Lung (tissue), 12 donors: Measurements from ENCODE around the gene RNF19B. TPM values are rescaled to one million over a fixed set of nuclear protein-coding genes. Genes with fewer than 3 reads are reported as not detected.

Experiments
- ATAC-seq: fragments of 200-7000 bp; cut with Tn5 transposase; one replicate; pipeline ENCODE4 v1.9.1; 2020; ENCODE audit warnings: moderate number of reproducible peaks; ENCODE audit not compliant: insufficient read depth, low FRiP score
- DNase-seq, 3 donors: peaks; one replicate each; pipeline ENCODE4 v3.0.0-alpha.2; 2013 to 2017
- H3K27ac ChIP-seq, 2 donors: one replicate each; pipeline ENCODE4 v1.5.1; 2013; ENCODE audit warnings: mild to moderate bottlenecking in 2 of 2, moderate library complexity in 2 of 2, control low read depth in 1 of 2, inconsistent platforms in 1 of 2, low read depth in 1 of 2, low read length in 1 of 2
- H3K27me3 ChIP-seq, 3 donors: one replicate each; pipeline ENCODE4 v1.5.1; 2013; ENCODE audit warnings: low read length in 2 of 3; ENCODE audit not compliant: control insufficient read depth in 3 of 3, insufficient read depth in 3 of 3
- H3K36me3 ChIP-seq, 4 donors: one replicate each; pipeline ENCODE4 v1.5.1; 2013; ENCODE audit warnings: low read length in 4 of 4, mild to moderate bottlenecking in 1 of 4, moderate library complexity in 1 of 4; ENCODE audit not compliant: control insufficient read depth in 4 of 4, insufficient read depth in 4 of 4
- H3K4me1 ChIP-seq, 5 donors: one replicate each; pipeline ENCODE4 v1.5.1; 2013; ENCODE audit warnings: low read length in 5 of 5, mild to moderate bottlenecking in 2 of 5, moderate library complexity in 1 of 5; ENCODE audit not compliant: control insufficient read depth in 5 of 5, insufficient read depth in 5 of 5
- H3K4me3 ChIP-seq: one replicate; pipeline ENCODE4 v1.5.1; 2013; ENCODE audit warnings: mild to moderate bottlenecking, control low read depth, moderate library complexity
- H3K9ac ChIP-seq, 2 donors: one replicate each; pipeline ENCODE4 v1.5.1; 2013; ENCODE audit warnings: low read length in 2 of 2, control low read depth in 1 of 2; ENCODE audit not compliant: insufficient read depth in 1 of 2
- H3K9me3 ChIP-seq, 4 donors: one replicate each; pipeline ENCODE4 v1.5.1; 2013; ENCODE audit warnings: low read length in 3 of 4, mild to moderate bottlenecking in 1 of 4, moderate library complexity in 1 of 4; ENCODE audit not compliant: control insufficient read depth in 4 of 4, insufficient read depth in 3 of 4
- CTCF ChIP-seq: IDR thresholded peaks from 2 replicates; pipeline ENCODE4 v1.5.1; 2012; ENCODE audit warnings: mild to moderate bottlenecking; ENCODE audit errors: control extremely low read depth, extremely low read depth
- WGBS, 2 donors: extraction: QIAGEN DNeasy Blood & Tissue Kit; methylation state at CpG; one replicate each; pipeline ENCODE4 v1.1.7; 2013; 5-methylcytosine and 5-hydroxymethylcytosine counted together
- polyA plus RNA-seq, 2 donors: library from polyadenylated mRNA; stranded (reverse); fragments of 200-250 nt; gene quantifications; one replicate each; pipeline ENCODE4 v1.2.1, GENCODE V29; 2013
- total RNA-seq, 2 donors: library from RNA; depleted of rRNA in 1 of 2; stranded (reverse); fragments of >200 nt in 1 of 2; gene quantifications; one replicate each; pipeline ENCODE4 v1.2.1, GENCODE V29; 2014 to 2021
- donor health status: control.
- donor health status: control.
- donor health status: Bipolar disorder and iron deficiency.
- donor health status: healthy.
- donor health status: DM: yes; HTN: yes; CAD: no.

Gene RNF19B
- total and polyA plus RNA-seq, 4 donors, result 5.1 to 65.9 (median 26.8) TPM

- DNase-seq, result no peak
- no peak for TF ChIP-seq CTCF
- Histone ChIP-seq H3K36me3 (no peaks in the 10 kb centered on the region), H3K27me3 (peaks cover 6 to 18% (median 14%) of the 10 kb centered on the region in 3 donors), H3K9me3 (peaks cover 0 to 6% (median 0%) of the 10 kb centered on the region in 4 donors), H3K27ac (no peak overlapping the region), H3K4me1 (peaks cover 0 to 12% (median 3%) of the 10 kb centered on the region in 5 donors), H3K9ac (no peak overlapping the region), H3K4me3 (no peak overlapping the region)
- 96 to 100% methylated on average over 1 of the region's 1 CpG for WGBS, 2 donors
- no peak for ATAC-seq
Measured at GRCh38 chr1:32891241-32891570, 73.4 kb downstream of the RNF19B start.

GRCh38 chr1:32890516-32891240 is 73.9 kb downstream of the RNF19B start:
- H3K27me3 ChIP-seq, result peaks cover 6 to 19% (median 18%) of the 10 kb centered on the region in 3 donors
- DNase-seq (no peak), ATAC-seq (no peak)
- 86 to 87% methylated on average over 7 of the region's 7 CpGs for WGBS, 2 donors
- no peak overlapping the region for H3K4me3 ChIP-seq
- peaks cover 0 to 6% (median 0%) of the 10 kb centered on the region in 4 donors for H3K9me3 ChIP-seq
- H3K27ac ChIP-seq, result no peak overlapping the region
- no peaks in the 10 kb centered on the region for H3K36me3 ChIP-seq
- peaks cover 0 to 12% (median 3%) of the 10 kb centered on the region in 5 donors for H3K4me1 ChIP-seq
- H3K9ac ChIP-seq, result no peak overlapping the region
- TF ChIP-seq CTCF, result no peak

- WGBS, 2 donors, result 85 to 88% methylated on average over 3 of the region's 3 CpGs
- no peak for TF ChIP-seq CTCF
- Histone ChIP-seq H3K9me3 (peaks cover 0 to 6% (median 0%) of the 10 kb centered on the region in 4 donors), H3K27me3 (peaks cover 6 to 26% (median 25%) of the 10 kb centered on the region in 3 donors), H3K9ac (no peak overlapping the region), H3K4me3 (no peak overlapping the region), H3K27ac (no peak overlapping the region), H3K36me3 (no peaks in the 10 kb centered on the region), H3K4me1 (peaks cover 0 to 12% (median 3%) of the 10 kb centered on the region in 5 donors)
- DNase-seq (no peak), ATAC-seq (no peak)
Measured at GRCh38 chr1:32889731-32890278, 74.8 kb downstream of the RNF19B start.
